G401 (cell line): ENCODE measurements around the gene OGFR. TPM values are rescaled to one million over a fixed set of nuclear protein-coding genes. Genes with fewer than 3 reads are reported as not detected.

Experiments
- DNase-seq: peaks from one replicate; pipeline ENCODE4 v3.0.0-alpha.2; 2015; ENCODE audit warnings: low spot score
- in situ Hi-C: cut with HindIII; loops from 2 replicates; pipeline ENCODE4 v1.10.0; 2016; ENCODE audit warnings: low sequenced_read_pairs, mixed read lengths
- total RNA-seq: library from RNA; depleted of rRNA; stranded (reverse); fragments of >200 nt; shearing (Covaris generic); gene quantifications from 2 replicates; pipeline ENCODE4 v1.2.3, GENCODE V29; 2014

OGFR gene
- total RNA-seq, 1 experiment from 2014 or later, result 45.6 TPM

DNA sequence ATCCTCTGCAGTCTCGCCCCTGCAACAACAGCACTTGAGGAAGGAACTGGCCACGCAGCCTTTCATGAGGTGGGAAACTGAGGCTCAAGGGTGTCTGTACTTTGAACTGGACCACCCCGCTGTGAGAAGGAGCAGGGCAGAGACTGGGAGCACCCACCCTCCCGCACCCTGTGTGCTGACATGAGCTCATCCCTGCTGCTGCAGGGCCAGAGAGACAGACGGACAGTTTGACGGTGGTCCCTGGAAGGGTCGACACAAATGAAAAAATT, 25.3 kb upstream of the OGFR start:
- in situ Hi-C loops, result no loop called here

DNA sequence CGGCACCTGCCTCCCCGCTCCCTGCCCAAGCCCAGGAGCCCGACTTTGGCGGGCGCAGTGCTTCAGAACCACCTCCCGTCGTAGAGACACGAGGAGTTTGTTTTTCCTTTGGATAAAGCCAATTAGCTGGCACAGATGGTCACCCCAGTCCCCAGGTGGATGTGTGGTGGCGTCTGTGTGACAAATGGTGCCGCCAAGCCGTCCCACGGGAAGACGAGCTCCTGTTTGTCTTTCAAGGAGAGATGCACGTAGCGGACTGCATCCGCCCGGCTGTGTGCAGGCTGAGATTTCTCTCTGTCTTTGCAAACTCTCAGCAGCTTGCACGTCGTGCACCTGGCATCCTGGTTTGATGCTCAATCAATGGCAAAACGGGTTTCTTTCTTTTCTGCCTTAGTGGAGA, 24.4 kb upstream of the OGFR start:
- in situ Hi-C loops, result no loop called here

More for the DNA sequence above, 25.3 kb upstream of the OGFR start:
- DNase-seq, result no peak

DNA sequence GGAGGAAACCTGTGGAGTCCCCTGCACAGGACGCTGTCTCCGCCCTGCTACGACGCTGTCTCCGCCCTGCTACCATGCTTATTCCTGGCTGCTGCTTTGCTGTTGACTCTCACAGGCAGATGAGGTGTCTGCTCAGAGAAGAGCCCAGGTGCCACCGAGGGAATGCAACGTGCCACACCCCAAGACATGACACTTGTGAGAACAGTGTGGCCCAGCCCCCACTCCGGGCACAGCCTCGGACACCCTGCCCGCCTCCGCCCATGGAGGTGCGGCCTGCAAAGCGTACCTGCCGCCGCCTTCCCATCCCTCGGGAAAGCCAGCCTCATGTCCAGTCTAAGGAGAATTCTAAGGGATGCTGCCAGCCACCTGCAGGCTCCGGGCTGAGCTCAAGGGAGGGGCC, 23.9 kb upstream of the OGFR start:
- no peak for DNase-seq
- in situ Hi-C loops, result no loop called here

More for the DNA sequence above, 24.4 kb upstream of the OGFR start:
- peak; percentile 73 for DNase-seq

DNA sequence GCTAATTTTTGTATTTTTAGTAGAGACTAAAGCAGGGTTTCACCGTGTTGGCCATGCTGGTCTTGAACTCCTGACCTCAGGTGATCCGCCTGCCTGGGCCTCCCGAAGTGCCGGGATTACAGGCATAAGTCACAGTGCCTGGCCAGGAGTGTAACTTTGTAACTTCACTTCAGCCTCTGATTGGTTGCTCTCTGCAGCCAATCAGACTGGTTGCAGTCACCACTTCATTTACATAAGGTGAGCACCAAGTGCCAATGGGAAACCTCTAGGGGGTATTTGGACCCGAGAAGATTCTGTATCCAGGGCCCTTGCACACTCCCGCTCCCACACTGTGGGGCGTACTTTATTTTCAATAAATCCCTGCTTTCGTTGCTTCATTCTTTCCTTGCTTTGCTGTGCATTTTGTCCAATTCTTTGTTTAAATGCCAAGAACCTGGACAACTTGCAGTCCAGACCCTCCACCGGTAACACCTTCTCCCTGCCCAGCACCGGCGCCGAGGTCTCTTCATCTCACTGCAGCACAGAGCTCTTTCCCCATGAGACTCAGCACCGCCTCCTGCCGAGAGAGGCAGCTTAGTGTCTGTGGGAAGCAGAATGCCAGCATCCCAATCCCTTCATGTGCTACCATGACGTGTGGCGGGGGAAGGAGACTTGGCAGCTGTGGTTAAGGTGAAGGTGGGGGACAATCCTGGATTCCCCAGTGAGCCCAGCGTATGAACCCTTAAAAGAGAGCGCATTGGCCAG, 22.3 kb upstream of the OGFR start:
- in situ Hi-C loops, result no loop called here
- no peak for DNase-seq

DNA sequence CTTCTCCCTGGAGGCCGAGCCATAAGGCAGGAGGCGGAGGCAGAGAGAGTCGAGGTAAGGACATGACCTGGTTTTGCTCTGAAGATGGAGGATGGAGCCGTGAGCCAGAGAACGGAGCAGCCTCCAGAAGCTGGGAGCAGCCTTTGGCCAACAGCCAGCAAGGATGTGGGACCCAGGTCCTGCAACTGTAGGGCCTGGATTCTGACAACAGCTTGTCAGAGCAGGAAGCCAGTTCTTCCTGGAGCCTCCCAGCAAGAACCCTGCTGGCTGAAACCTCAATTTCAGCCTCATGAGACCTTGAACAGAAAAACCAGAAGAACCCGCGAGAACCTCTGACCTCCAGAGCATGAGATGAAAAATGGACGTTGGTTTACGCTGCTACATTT, 21.7 kb upstream of the OGFR start:
- no peak for DNase-seq
- in situ Hi-C loops, result no loop called here

DNA sequence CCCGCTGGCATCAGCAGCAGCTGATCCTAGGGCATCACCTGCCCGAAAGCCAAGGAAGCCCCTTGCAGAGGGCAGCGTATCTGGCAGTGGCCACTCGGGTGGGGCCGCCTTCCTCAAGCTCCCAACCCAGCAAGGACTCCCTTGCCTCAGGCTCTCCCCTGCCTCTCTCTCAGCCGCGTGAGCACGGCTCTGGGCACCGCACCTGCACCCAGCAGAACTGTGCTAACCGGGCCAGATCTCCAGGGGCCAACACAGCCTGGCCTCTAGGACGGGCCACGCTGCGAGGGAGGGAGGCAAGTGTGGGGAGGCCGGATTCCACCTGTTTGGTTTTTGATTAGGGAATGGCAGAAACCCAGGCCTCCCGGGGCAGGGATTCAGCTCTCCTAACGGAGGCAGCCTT, 20.1 kb upstream of the OGFR start:
- in situ Hi-C loops, result no loop called here

DNA sequence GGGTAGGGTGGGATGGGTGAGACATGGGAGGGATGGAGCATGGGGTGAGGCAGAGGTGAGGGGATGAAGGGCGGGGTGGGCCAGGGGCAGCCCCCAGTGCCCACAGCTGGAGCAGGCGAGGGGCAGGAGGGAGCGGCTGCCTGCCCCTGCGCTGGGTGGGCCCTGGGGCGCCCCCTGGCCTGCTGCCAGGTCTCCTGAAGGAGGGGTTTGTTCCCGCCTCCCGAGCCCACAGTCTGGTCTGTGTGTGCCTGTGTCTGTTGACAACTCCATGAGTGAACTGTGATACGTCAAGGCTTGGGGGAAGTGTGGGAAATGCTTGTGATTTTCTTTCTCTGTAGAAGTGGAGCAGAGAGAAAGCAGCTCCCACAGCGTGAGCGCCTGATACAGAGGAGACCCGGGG, 19.2 kb upstream of the OGFR start:
- DNase-seq, result no peak
- in situ Hi-C loops, result no loop called here

More for the DNA sequence above, 20.1 kb upstream of the OGFR start:
- no peak for DNase-seq

DNA sequence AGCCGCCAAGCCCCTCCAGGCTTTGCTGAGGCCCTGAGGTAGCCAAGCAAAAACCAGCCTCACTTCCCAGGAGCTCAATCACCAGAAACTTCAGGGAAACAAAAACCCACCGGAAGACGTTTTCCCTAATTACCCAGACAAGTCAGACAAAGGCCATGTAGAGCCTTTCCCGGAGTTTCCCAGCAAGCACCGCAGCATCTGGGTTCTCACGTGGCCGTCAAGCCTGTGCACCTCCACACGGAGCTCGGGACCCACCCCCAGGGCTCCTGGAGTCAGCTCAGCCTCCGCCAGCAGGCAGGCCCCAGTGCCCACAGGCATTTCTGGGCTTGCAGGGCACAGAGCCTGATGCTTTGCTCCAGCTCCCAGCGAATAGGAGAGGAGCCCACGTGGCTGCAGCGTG, 18.5 kb upstream of the OGFR start:
- no peak for DNase-seq
- in situ Hi-C loops, result no loop called here

DNA sequence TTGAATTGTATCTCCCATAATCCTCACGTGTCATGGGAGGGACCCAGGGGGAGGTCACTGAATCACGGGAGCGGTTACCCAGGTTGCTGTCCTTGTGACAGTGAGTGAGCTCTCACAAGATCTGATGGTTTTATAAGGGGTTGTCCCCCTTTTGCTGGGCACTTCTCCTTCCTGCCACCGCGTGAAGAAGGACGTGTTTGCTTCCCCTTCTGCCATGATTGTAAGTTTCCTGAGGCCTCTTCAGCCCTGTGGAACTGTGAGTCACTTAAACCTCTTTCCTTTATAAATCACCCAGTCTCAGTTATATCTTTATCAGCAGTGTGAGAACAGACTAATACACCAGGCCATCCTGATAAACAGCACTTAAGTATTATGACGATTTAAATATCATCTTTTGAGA, 17.3 kb upstream of the OGFR start:
- in situ Hi-C loops, result no loop called here
- no peak for DNase-seq

DNA sequence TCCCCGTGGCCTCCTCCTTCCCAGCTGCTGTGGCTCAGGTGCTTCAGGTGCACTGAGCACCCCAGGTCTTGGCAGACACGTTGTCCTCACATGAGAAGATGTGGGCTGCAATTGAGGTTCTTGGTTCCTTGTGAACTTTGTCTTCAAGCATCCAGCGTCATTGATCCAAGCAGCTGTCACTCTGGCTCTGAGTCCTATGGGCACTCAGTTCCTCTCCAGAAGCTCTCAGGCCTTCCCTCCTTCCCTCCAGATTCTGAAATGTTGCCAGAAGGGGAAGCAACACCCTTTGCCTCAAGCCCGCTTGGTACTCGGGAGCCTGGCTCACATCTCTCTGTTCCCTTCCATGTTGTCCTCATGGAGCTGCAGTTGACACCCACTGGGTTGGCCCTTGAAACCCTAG, 16.8 kb upstream of the OGFR start:
- in situ Hi-C loops, result no loop called here
- DNase-seq, result no peak

DNA sequence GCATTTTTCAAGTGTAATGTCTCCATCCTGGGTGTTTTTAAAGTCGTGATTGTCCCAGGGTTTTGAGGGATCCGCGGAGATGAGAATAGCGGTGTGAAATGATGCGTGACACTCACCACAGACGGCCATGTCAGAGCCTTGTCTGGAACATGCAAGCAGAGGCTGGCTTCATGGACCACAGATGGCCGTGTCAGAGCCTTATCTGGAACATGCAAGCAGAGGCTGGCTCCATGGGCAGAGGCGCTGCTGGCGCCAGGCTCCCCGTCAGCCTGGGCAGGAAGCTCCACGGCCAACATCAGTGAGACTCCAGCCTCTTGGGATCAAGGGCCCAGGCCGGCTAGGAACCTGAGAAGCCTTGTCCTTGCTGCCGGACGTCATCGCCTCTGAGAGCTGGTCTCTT, 16.0 kb upstream of the OGFR start:
- in situ Hi-C loops, result no loop called here
- no peak for DNase-seq

DNA sequence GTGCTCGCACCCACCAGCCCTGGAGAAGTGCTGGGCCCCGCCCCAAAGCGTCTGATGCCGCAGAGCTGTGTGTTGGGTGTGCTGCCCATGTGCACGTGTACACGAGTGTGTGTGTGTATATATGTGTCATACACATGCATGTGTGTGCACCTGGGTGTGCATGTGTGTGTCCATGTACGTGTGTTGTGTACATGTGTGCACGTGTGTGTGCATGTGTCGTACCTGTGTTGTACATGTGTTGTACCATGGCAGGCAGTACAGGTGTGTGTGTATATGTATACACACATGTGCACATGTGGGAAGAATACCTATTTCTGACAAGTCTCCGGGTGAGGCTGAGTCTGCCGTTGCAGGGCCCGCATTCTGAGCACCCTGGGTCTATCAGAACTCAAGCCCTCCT, 14.6 kb upstream of the OGFR start:
- in situ Hi-C loops, result no loop called here
- no peak for DNase-seq

DNA sequence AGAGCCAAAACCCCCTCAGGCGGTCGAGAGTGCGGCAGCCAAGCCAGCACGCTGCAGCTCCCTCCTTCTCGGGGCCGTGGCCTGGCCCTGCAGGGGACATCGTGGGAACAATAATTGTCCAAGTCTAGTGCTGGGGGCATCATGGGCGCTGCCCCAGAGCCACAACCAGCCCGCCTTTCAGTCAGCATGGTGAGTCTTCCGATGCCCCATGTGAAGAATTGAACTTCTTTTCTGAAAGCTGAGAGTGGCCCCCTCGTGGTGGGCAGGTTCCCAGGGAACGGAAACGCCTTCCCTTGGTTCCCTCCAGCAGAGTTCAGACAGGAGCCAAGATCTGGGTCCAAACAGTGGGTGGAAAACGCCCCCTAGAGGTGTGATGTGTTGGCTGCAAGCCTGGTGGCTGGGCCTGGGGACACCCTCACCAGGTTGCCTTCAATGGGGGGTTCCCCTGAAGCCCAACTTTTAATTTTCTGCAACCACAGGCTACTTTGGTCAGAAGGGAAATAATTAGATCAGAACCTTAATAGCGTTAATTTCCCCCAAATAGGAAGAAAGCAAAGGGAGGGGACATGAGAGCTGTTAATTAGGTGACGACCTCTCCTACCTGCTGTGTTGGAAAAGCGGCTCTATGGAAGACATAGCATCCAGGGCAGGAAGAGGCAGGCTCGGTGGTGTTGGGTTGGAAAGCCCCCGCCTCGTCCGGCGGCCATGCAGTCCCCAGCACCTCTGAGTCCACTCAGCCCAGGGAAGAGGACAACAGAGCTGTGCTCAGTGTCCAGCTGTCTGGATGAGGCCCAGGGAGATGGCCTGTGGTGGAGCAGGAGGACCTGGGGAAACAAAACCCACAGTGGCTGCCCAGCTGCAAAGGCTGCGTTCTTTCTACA, 13.1 kb upstream of the OGFR start:
- in situ Hi-C loops, result no loop called here
- peak; percentile 84 for DNase-seq

DNA sequence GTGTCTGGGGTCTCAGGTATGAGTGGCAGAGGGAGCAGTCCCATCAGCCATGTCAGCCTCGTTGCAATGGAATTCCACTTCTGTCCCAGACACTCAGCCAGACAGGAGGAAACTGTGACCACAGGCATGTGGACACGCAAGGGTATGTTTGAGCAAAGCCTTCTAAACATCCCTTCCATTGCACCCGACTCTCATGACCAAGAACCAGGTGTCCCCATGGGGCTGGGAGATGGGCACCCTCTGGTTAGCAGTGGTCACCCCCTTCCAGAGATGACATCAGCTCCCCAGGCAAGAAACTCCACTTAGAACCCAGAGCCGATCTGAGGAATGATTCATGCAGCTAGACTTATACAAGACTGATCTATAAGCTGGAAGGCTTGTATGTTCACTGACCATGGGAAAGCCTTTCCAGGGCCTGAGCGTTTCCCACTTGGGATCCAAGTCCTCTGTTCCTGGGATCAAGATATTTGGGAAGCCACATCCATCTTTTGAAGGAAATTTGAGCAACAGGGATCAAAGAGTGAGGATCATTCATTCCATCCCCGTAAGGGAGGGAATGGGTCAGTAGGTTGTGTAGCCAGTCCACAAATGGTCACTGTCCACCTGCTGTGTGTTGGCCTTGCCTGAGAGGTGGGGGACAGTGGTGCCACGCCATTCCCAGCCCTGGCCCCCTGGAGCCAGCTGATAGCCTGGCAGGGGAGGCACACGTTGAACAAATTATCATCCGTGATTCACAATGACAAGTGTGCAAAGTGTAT, 12.3 kb upstream of the OGFR start:
- in situ Hi-C loops, result no loop called here
- DNase-seq, result no peak

DNA sequence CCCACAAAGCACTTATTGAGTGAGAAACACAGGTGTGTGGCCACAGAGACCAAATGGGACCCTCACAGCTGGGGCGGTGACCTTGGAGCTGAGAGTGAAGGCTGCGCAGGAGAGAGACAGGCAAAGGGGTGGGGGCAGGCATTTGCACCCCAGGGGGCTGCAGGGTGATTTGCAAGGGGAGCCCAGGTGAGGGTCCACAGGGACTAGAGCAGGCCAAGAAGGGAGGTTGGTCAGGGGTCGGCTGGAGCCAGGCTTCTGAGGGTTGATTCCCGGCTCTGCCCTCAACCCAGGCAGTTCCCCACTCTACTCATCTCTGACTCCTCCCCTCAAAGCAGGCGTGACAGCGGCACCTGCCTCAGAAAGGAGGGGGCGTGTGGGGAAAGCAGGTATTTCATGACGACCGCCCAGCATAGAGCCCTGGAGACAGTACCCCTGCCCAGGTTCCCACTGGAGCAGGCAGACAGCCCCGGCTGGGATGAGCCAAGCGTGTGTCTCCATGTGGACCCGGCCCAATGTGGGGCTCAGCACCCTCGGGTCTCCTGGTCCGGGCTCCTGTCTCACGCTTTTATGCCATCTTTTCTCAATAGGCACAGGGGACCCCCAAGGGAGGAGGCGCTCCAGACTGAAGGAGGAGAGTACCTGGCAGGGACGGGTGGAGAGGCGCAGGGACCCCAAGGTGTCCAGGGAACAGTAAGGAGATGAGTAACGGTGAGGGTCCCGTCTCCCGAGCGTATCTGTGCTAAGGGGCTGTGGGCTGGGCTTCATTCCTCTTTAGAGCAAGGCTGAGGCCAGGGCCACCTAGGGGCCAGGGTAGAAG, 11.5 kb upstream of the OGFR start:
- in situ Hi-C loops, result no loop called here
- no peak for DNase-seq

DNA sequence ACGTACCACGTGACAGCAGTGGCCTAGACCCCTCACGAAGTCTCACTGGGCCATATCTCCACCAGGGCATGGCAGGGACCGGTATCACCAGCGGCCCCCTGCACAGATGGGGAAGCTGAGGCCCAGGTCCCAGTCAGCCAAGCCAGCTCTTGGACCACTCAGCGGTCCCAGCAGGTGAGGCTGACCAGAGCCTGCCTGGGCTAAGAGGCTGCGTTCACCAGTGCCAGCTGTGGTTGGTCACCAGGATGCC, 11.0 kb upstream of the OGFR start:
- in situ Hi-C loops, result no loop called here

DNA sequence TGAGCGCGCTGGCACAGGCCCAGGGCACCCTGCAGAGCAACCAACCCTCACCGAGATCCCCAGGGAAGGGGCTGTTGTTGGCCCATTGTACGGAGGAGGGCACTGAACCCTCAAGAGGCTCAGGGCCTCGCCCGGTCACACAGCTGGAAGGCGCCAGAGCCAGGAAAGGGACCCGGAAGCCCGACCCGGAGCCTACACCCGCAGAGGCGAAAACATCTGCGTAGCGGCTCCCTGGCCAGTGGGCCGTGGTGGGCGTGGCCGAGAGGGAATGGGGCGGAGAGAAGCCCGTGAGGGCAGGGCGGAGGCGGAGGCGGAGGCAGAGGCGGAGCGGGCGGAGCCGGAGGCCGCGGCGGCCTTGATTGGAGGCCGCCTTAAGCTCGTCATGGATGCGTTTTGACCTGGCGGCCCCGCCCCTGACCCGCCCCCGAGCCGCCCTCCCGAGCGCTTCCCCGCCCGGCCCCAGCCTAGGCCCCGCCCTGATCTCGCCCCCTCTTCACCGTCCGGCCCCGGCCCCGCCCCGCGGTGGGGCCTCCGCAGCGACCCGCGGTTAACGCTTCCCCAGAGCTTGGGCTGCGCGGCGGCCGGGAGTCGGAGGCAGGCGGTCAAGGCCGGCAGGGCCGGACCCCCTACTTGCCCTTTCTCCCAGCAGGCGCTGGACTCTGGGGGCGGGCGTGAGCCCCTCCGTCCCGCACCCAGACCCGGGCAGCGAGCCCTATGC, 10.5 kb upstream of the OGFR start:
- in situ Hi-C loops, result no loop called here
- peak; percentile 94 for DNase-seq

More for the DNA sequence above, 11.0 kb upstream of the OGFR start:
- DNase-seq, result no peak

DNA sequence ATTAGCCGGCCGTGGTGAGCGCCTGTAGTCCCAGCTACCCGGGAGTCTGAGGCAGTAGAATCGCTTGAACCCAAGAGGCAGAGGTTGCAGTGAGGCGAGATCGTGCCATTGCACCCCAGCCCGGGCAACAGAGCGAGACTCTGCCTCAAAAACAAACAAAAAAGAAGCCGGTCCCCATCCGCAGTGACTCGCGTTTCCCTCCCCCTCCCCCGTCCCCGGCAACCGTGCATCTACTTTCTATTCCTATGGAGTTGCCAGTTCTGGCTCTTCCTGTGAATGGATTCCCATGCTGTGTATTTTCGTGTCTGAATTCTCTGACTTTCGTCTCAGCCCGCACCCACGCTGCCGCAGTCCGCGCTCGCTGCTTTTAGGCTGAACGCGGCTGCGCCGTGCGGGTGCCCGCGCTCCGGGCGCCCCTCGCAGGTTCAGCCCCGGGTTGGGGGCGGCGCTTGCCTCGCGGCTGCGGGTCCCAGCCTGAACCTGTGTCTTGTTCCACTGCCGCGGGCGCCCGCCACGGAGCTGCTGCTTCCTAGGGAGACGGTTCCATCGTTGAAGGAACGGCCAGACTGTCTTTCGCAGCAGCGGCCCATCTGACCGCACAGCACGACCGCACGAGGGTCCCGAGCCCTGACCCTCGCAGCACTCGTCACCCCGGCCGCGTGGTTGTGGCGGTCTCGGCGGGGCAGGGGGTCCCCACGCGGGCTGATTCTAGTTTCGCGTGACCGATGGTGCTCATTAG, 9.4 kb upstream of the OGFR start:
- in situ Hi-C loops, result no loop called here
- DNase-seq, result peak; percentile 68
